HUES6 (cell line): ENCODE measurements around the gene TMEM69.
"Not testable (repeated sequence)": the region's sequence is repeated elsewhere in the genome, so short reads cannot be mapped to it uniquely, and the experiment has no call there.

ENCODE experiments used
- H3K27ac ChIP-seq: 2 replicates; pipeline ENCODE4 v1.7.0; 2013; ENCODE audit warnings: low read depth, mild to moderate bottlenecking, low read length, inconsistent platforms
- H3K27me3 ChIP-seq: 2 replicates; pipeline ENCODE4 v1.6.1; 2013; ENCODE audit warnings: low read length; ENCODE audit not compliant: control insufficient read depth, insufficient read depth
- H3K36me3 ChIP-seq: 2 replicates; pipeline ENCODE4 v1.6.1; 2013; ENCODE audit warnings: low read length; ENCODE audit not compliant: control insufficient read depth, insufficient read depth
- H3K4me1 ChIP-seq: 2 replicates; pipeline ENCODE4 v1.6.1; 2013; ENCODE audit warnings: low read length; ENCODE audit not compliant: control insufficient read depth, insufficient read depth
- H3K4me3 ChIP-seq: 2 replicates; pipeline ENCODE4 v1.5.1; 2013; ENCODE audit warnings: low read depth, low read length
- H3K9ac ChIP-seq: one replicate; pipeline ENCODE4 v1.6.1; 2013; ENCODE audit warnings: mild to moderate bottlenecking, low read length
- H3K9me3 ChIP-seq: 2 replicates; pipeline ENCODE4 v1.6.1; 2013; ENCODE audit warnings: low read depth, low read length; ENCODE audit not compliant: control insufficient read depth, insufficient read depth

TMEM69 gene

GRCh38 chr1:45679123-45679522 lies 8.9 kb upstream of the TMEM69 start:
- no peaks in the 10 kb centered on the region; the same call in 1 of the 2 replicates for H3K36me3 ChIP-seq
- no peak overlapping the region for H3K9ac ChIP-seq
- no peak overlapping the region for H3K4me3 ChIP-seq
- H3K27ac ChIP-seq: no peak overlapping the region
- peaks cover 49% of the 10 kb centered on the region for H3K4me1 ChIP-seq
- H3K9me3 ChIP-seq: no peaks in the 10 kb centered on the region
- H3K27me3 ChIP-seq: no peaks in the 10 kb centered on the region

DNA sequence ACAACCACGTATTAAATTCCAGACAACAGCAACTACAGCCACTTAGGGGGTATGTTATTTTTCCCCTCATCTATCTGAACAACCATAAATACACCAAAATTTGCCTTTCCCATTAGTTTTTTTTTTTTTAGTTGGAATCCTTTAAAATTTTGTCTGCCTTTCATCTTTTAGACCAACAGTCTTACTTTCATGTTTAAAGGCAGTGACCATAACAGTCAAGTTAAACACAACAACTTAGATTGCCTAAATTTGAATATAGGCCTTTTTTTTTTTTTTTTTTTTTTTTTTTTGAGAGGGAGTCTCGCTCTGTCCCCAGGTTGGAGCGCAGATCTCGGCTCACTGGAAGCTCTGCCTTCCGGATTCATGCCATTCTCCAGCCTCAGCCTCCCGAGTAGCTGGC lies 5.0 kb upstream of the TMEM69 start:
- H3K4me1 ChIP-seq: peaks cover 44% of the 10 kb centered on the region

GRCh38 chr1:45684402-45684801 lies 3.6 kb upstream of the TMEM69 start:
- Histone ChIP-seq H3K27ac (no peak overlapping the region), H3K36me3 (peaks cover 3% of the 10 kb centered on the region; the same call in 1 of the 2 replicates), H3K9ac (no peak overlapping the region), H3K9me3 (no peaks in the 10 kb centered on the region), H3K27me3 (no peaks in the 10 kb centered on the region), H3K4me3 (peak overlapping the region; percentile 86), H3K4me1 (peaks cover 29% of the 10 kb centered on the region)

More for the DNA sequence above, 5.0 kb upstream of the TMEM69 start:
- H3K9me3 ChIP-seq: no peaks in the 10 kb centered on the region
- H3K27me3 ChIP-seq: no peaks in the 10 kb centered on the region
- no peak overlapping the region for H3K27ac ChIP-seq
- no peak overlapping the region for H3K9ac ChIP-seq
- H3K36me3 ChIP-seq: peaks cover 3% of the 10 kb centered on the region; the same call in 1 of the 2 replicates
- 0 out of 2 replicates have a peak overlapping the region, but pooled peaks have one; percentile 16 for H3K4me3 ChIP-seq

GRCh38 chr1:45685308-45686014 lies 2.5 kb upstream of the TMEM69 start:
- Histone ChIP-seq H3K4me1 (peaks cover 26% of the 10 kb centered on the region), H3K27ac (peak overlapping the region; percentile 90), H3K9ac (peak overlapping the region; percentile 92), H3K27me3 (no peaks in the 10 kb centered on the region), H3K4me3 (peak overlapping the region; percentile 86), H3K36me3 (peaks cover 9% of the 10 kb centered on the region; the same call in 1 of the 2 replicates), H3K9me3 (no peaks in the 10 kb centered on the region)

DNA sequence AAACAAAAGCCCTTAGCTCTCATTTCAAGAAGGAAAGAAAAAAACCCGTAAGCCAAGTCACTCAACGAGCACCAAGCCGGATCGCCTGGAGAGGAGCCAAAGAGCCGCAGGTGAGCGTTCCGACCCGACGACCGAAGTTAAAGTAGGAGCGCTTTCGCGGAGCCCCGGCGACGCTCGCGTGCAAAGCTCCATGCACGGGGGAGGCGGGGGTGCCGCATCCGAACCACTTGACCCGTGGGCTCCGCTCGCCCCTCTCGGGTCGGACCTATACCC lies 2.0 kb upstream of the TMEM69 start:
- H3K9me3 ChIP-seq: no peaks in the 10 kb centered on the region
- peak overlapping the region; percentile 90 for H3K27ac ChIP-seq
- H3K36me3 ChIP-seq: peaks cover 13% of the 10 kb centered on the region; the same call in 1 of the 2 replicates
- H3K9ac ChIP-seq: peak overlapping the region; percentile 92
- no peaks in the 10 kb centered on the region for H3K27me3 ChIP-seq
- H3K4me1 ChIP-seq: peaks cover 21% of the 10 kb centered on the region
- peak overlapping the region; percentile 86 for H3K4me3 ChIP-seq

DNA sequence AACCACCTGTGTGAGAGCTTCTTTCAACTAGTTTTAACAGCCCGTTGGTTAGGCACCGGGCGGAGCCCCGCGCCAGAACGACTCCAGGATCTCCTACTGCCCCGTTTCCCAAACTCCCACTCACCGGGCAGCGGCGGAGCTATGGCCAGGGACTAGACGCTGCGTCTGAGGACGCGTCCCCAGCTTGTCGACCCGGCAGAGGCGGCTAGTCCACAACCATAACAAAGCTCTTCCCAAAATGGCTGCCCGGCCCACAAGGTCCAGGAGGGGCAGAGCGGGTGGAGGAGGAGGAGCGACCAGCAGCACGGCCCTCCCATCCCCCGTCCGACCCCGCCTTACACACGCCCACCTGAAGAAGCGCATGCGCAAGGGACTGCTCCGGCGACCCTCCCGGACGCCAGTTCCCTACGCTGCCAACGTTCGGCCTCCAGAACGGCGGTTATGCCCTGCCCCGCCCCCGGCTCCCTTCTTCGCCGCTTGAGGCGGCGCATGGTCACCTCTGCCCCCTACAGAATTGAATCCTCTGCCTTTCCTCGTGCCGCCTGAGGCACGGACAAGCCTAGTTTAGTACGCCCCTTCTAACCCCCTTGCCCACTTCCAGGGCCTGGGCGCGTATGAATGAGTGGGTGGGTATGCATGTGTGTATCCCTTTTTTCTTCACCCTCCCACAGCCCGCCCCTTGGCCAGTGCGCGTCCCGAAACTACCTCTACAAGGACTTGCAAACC lies 1.5 kb upstream of the TMEM69 start, which contains the start of gene GPBP1L1:
Gene GPBP1L1 (minus strand): TSS at position 246 of the 726 bp plus-strand sequence. CDS start 27,446 bp downstream, outside the sequence.
- H3K9me3 ChIP-seq: no peaks in the 10 kb centered on the region
- H3K4me3 ChIP-seq: peak within 1 kb of the TSS; percentile 86
- H3K9ac ChIP-seq: peak within 1 kb of the TSS; percentile 92
- H3K4me1 ChIP-seq: peaks cover 16% of the 10 kb centered on the region
- peaks cover 18% of the 10 kb centered on the region for H3K36me3 ChIP-seq
- peak within 1 kb of the TSS; percentile 90 for H3K27ac ChIP-seq
- no peaks in the 10 kb centered on the region for H3K27me3 ChIP-seq

DNA sequence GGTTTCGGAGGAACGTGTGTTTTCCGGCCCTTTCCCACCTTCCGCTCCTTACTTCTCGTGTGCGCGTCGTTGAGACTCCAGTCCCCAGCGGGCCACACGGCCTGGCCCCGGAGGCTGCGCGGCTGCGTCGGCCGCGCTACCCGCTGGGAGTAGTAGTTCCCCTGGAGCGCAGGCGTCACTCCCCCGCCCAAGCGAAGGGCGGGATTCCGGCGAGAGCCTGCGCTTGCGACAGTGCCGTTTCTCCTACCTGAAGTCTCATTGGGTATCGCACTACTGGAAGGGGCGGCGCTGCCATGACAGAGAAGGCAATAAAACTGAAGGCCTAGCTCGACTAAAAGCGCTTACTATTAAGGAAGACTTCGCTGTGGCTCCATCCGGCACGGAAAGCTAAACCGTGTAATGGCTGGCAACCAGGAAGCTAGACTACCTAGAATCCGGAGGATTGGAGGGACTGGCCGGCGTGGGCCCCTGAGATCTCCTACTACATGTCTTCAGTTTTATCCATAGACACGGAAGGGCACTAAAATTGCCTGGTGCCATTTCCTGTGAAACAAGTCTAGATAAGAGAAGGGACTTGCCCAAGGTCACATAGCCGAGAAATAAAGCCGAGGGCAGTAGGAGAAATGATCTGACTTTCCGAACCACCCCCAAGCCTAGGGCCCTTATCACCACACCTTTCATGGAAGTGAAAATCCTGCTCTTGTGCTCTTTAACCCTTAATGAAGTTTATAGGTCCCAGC lies 797 bp upstream of the TMEM69 start:
- peaks cover 9% of the 10 kb centered on the region for H3K4me1 ChIP-seq
- H3K27ac ChIP-seq: peak overlapping the region; percentile 87
- H3K27me3 ChIP-seq: no peaks in the 10 kb centered on the region
- peak overlapping the region; percentile 86 for H3K4me3 ChIP-seq
- peak overlapping the region; percentile 92 for H3K9ac ChIP-seq
- no peaks in the 10 kb centered on the region for H3K9me3 ChIP-seq
- peaks cover 22% of the 10 kb centered on the region for H3K36me3 ChIP-seq

GRCh38 chr1:45693811-45694210 lies 5.8 kb downstream of the TMEM69 start:
- not testable (repeated sequence) for H3K27me3 ChIP-seq, H3K4me3 ChIP-seq, H3K9ac ChIP-seq, H3K4me1 ChIP-seq, H3K27ac ChIP-seq, H3K9me3 ChIP-seq
- peaks cover 55% of the 10 kb centered on the region for H3K36me3 ChIP-seq

GRCh38 chr1:45694823-45695222 lies 6.8 kb downstream of the TMEM69 start:
- Histone ChIP-seq H3K4me1 (no peaks in the 10 kb centered on the region), H3K9ac (no peak overlapping the region), H3K27me3 (no peaks in the 10 kb centered on the region), H3K9me3 (no peaks in the 10 kb centered on the region), H3K4me3 (no peak overlapping the region), H3K27ac (no peak overlapping the region), H3K36me3 (peaks cover 53% of the 10 kb centered on the region)

GRCh38 chr1:45704637-45705036 lies 16.7 kb downstream of the TMEM69 start:
- H3K4me1 ChIP-seq: no peaks in the 10 kb centered on the region
- H3K36me3 ChIP-seq: no peaks in the 10 kb centered on the region
- no peak overlapping the region for H3K27ac ChIP-seq
- H3K9ac ChIP-seq: no peak overlapping the region
- H3K27me3 ChIP-seq: no peaks in the 10 kb centered on the region
- no peaks in the 10 kb centered on the region for H3K9me3 ChIP-seq
- H3K4me3 ChIP-seq: no peak overlapping the region

- Histone ChIP-seq H3K27ac (no peak overlapping the region), H3K36me3 (no peaks in the 10 kb centered on the region; the same call in 1 of the 2 replicates), H3K4me3 (no peak overlapping the region), H3K9me3 (no peaks in the 10 kb centered on the region), H3K4me1 (no peaks in the 10 kb centered on the region), H3K9ac (no peak overlapping the region), H3K27me3 (no peaks in the 10 kb centered on the region)
Measured at GRCh38 chr1:45713711-45714110, 25.7 kb downstream of the TMEM69 start.
